Activated CD8-positive, alpha-beta memory T cell treated with anti-CD3 and anti-CD28 coated beads, Interleukin-2, amount 10 ng/mL, durations not matched to agents 7 days and 5 days (primary cell): ENCODE results near the gene TPPP. TPM values are rescaled to one million over a fixed set of nuclear protein-coding genes. Genes with fewer than 3 reads are reported as not detected.
"Not testable (repeated sequence)": the region's sequence is repeated elsewhere in the genome, so short reads cannot be mapped to it uniquely, and the experiment has no call there.

Experiments used
- ATAC-seq: fragments of 150-1000 bp; cut with Tn5 transposase; one replicate; pipeline ENCODE4 v1.10.0; 2021; ENCODE audit warnings: moderate library complexity
- CTCF ChIA-PET: fragments of 350-600 bp; sonication (Branson Sonifier 250); formaldehyde crosslinking; loops from one replicate; lab custom pipeline; 2021; ENCODE audit warnings: antibody characterized with exemption; lab: Charles Lee
- DNase-seq: peaks from one replicate; pipeline ENCODE4 v3.0.0-alpha.2; 2020
- H3K27ac Mint-ChIP-seq: one replicate; pipeline ENCODE4 v1.8.0; 2021; ENCODE audit warnings: mild to moderate bottlenecking, mixed read lengths
- H3K27me3 Mint-ChIP-seq: one replicate; pipeline ENCODE4 v1.8.0; 2021; ENCODE audit warnings: mixed read lengths
- H3K36me3 Mint-ChIP-seq: one replicate; pipeline ENCODE4 v1.8.0; 2021; ENCODE audit warnings: mild to moderate bottlenecking, mixed read lengths
- H3K4me1 Mint-ChIP-seq: one replicate; pipeline ENCODE4 v1.8.0; 2021; ENCODE audit warnings: mixed read lengths
- H3K4me3 Mint-ChIP-seq: one replicate; pipeline ENCODE4 v1.8.0; 2021; ENCODE audit warnings: mild to moderate bottlenecking, moderate library complexity, mixed read lengths
- H3K9me3 Mint-ChIP-seq: one replicate; pipeline ENCODE4 v1.8.0; 2022; ENCODE audit warnings: low read depth, mixed read lengths
- total RNA-seq, 2 experiments: library from RNA; stranded (reverse); gene quantifications; one replicate each; pipeline ENCODE4 v1.2.3, GENCODE V29; 2021

The TPPP gene
- total RNA-seq, 2 experiments from 2014 or later: 0.16 to 0.20 TPM

DNA sequence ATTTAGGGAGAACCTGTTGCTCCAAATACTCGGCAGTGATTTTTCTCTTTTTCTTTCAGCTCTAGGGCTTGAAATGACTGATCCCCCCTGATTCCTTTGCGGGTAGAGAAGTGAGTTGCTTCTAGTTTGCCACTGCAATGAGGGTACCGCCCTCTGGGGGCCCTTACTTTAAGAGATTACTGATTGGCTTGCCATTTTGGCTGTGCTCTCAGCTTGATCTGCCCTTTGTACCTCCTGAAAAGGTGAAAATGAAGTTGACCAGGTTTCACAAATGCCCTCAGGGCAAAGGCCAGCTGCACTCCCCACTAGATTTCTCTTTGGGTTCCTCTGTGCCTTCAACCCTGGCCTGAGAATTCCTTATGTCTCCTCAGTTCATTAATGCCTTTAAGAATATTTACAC is 20.5 kb upstream of the TPPP start:
- DNase-seq, H3K27me3 Mint-ChIP-seq, H3K27ac Mint-ChIP-seq, CTCF ChIA-PET, ATAC-seq, H3K4me1 Mint-ChIP-seq, H3K36me3 Mint-ChIP-seq, H3K9me3 Mint-ChIP-seq, H3K4me3 Mint-ChIP-seq: not testable (repeated sequence)

DNA sequence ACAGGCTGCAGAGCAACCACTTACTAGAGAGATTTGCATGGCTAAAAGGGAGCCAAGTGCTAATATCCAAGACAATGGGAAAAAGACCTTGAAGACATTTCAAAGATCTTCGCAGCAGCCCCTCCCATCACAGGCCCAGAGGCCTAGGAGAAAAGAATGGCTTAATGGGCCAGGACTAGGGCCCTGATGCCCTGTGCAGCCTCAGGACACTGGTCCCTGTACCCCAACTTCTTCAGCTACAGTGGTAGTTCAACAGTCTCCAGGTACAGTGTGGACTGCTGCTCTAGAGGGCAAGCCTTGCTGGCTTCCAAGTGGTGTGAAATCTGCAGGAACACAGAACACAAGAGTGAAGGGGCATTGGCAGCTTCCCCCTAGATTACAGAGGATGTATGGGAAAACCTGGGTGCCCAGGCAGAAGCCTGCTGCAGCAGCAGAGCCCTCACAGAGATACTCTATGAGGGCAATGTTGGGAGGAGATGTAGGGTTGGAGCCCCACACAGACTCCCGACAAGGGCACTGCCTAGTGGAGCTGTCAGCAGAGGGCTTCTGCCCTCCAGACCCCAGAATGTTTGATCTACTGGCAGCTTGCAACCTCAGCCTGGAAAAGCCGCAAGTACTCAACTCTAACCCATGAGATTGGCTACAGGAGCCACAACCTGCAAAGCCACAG is 15.8 kb upstream of the TPPP start:
- ATAC-seq, DNase-seq, H3K36me3 Mint-ChIP-seq, H3K4me1 Mint-ChIP-seq, H3K27ac Mint-ChIP-seq, H3K27me3 Mint-ChIP-seq, H3K9me3 Mint-ChIP-seq, H3K4me3 Mint-ChIP-seq, CTCF ChIA-PET: not testable (repeated sequence)

DNA sequence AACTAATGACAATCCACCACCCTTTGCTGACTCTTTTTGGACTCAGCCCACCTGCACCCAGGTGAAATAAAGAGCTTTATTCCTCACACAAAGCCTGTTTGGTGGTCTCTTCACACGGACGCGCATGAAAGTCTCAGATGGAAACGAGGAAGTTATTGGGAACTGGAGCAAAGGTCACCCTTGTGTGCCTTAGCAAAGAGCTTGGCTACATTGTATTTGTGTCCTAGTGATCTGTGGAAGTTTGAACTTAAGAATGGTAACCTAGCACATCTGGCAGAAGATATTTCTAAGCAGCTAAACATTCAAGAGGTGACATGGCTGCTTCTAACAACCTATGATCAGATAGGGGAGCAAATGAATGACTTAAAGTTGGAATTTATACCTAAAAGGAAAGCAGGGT is 15.2 kb upstream of the TPPP start:
- DNase-seq, CTCF ChIA-PET, H3K36me3 Mint-ChIP-seq, H3K27me3 Mint-ChIP-seq, H3K9me3 Mint-ChIP-seq, H3K4me3 Mint-ChIP-seq, H3K27ac Mint-ChIP-seq, ATAC-seq, H3K4me1 Mint-ChIP-seq: not testable (repeated sequence)

DNA sequence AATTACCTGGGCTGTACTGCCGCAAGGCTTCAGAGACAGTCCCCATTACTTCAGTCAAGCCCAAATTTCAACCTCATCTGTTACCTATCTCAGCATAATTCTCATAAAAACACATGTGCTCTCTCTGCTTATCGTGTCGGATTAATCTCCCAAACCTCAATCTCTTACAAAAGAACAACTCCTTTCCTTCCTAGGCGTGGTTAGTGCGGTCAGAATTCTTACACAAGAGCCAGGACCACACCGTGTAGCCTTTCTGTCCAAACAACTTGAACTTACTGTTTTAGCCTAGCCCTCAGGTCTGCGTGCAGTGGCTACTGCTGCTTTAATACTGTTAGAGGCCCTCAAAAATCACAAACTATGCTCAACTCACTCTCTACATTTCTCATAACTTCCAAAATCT is 13.0 kb upstream of the TPPP start:
- H3K4me3 Mint-ChIP-seq, H3K27ac Mint-ChIP-seq, H3K9me3 Mint-ChIP-seq, ATAC-seq, H3K4me1 Mint-ChIP-seq, CTCF ChIA-PET, DNase-seq, H3K36me3 Mint-ChIP-seq: not testable (repeated sequence)
- peaks cover 12% of the 10 kb centered on the region for H3K27me3 Mint-ChIP-seq

DNA sequence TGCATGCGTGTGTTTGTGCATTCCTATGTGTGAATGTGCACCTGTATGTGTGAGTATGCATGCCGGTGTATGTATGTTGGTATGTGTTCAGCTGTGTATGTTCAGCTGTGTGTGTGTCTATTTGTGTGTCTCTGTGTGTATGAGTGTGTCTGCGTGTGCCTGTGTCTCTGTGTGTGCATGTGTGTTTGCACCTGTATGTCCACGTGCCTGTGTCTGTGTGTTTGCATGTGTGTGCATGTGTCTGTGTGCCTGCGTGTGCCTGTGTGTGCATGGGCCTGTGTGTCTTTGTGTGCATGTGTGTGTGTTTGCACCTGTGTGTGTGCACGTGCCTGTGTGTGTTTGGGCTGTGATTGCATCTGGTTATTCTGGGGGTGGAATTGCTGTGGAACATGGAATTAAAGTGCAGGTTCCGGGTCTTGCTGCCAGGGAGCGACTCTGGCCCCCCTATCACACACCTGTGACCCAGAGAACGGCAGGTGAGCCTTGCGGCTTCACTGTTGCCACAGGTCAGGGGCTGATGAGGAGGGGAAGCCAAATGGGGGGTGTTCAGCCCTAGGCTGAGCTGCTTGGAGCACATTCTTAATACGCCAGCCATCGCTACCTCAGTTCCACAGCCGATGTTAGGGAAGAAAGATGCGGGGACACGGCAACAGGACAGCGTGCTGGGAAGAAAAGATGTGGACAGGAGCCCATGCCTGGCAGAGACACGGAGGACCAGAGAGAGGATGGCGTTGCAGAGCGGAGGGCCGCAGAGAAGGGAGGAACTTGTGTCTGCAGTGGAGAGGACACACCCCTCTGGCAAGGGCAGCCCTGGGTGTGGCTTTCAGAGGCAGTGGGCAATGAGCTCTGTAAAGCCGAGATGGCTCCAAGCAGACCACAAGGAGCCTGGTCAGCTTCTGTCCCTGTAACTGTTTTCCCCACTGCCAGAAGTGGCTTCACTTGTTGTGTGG is 3.9 kb upstream of the TPPP start:
- H3K36me3 Mint-ChIP-seq, CTCF ChIA-PET, H3K4me1 Mint-ChIP-seq, DNase-seq, H3K9me3 Mint-ChIP-seq, H3K4me3 Mint-ChIP-seq, H3K27ac Mint-ChIP-seq, ATAC-seq: not testable (repeated sequence)
- H3K27me3 Mint-ChIP-seq: peaks cover 22% of the 10 kb centered on the region

DNA sequence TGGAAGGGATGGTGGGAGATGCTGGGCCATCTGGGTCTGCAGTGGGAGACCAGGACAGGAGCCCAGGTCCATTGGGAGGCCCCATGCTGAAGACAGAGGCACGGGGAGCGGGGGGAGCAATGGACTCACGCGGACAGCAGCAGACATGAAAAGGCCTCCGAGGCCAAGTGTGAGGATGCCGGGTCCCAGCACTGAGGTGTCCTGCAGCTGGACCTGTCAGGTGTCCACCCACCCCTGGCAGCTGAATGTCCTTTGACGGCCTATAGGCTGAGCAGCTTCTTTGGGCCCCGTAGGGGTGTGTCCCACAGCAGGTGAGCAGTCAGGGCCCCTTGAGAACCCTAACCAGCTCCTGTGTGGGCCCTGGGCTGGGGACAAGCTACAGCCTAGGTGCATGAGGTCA is 3.0 kb upstream of the TPPP start:
- H3K4me3 Mint-ChIP-seq, DNase-seq, H3K36me3 Mint-ChIP-seq, H3K4me1 Mint-ChIP-seq, ATAC-seq, CTCF ChIA-PET, H3K9me3 Mint-ChIP-seq, H3K27ac Mint-ChIP-seq: not testable (repeated sequence)
- peaks cover 19% of the 10 kb centered on the region for H3K27me3 Mint-ChIP-seq

DNA sequence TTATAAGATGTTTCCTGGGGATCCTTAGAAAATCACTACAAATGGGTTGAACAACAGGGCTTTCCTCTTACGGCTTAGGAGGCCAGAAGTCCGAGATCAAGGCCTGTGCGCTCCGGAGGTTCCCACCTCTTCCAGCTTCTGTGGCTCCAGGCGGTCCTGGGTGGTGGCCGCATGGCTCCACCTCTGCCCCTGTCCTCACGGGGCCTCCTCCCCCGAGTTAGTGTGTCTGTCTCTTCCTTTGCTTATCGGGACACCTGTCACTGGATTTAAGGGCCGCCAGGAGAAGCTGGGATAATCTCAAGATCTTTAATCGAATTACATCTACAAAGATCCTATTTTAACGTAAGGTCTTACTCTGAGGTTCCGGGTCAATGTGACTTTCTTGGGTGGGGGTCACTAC is 2.3 kb upstream of the TPPP start:
- ATAC-seq, H3K27ac Mint-ChIP-seq, H3K36me3 Mint-ChIP-seq, CTCF ChIA-PET, H3K4me1 Mint-ChIP-seq, DNase-seq, H3K4me3 Mint-ChIP-seq, H3K9me3 Mint-ChIP-seq: not testable (repeated sequence)
- H3K27me3 Mint-ChIP-seq: peaks cover 17% of the 10 kb centered on the region

DNA sequence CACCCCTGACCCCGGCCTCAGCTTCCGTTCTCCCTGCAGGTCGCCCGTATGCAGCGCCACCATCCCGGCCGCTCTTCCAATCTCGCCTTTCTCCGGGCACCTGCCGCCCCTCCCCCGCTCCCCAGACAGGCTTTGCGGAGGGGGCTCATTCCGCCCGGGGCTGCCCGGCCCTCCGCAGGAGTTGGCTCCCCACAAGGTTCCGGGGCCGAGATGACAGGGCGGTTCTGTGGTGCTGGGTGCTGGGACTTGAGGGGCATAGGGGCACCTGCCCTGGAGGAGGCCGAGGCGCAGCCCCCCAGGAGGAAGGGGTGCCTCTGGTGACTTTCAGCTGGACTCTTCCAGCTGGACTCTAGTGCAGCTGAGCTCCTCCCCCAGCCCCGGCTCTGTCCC is 885 bp upstream of the TPPP start:
- H3K4me3 Mint-ChIP-seq, H3K9me3 Mint-ChIP-seq, ATAC-seq, H3K36me3 Mint-ChIP-seq, CTCF ChIA-PET, H3K4me1 Mint-ChIP-seq, H3K27me3 Mint-ChIP-seq, H3K27ac Mint-ChIP-seq, DNase-seq: not testable (repeated sequence)

DNA sequence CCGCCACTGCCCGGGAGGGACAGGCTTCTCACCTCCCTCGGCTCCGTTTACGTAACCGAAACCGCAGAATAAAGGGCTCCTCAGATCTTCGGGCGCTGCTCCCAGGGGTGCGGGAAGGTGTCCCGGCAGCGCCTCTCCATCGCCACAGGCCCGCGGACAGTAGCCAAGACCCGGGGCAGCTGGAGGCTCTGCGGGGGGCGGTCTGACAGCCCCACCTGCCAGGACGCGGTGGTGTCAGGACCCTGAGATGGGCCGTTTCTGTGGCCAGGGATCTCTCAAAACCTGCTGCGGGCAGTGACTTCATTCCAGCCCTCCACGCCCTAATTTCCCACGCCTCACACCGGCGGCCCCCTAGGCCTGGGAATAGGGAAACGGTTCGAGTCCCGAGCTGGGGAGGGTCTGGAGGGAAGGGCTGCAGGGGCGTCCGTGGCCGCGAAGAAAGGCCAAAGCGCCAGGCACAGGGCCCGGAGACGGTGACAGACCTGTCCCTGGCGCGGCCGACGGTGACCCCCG is 567 bp downstream of the TPPP start:
- H3K27me3 Mint-ChIP-seq, H3K4me3 Mint-ChIP-seq, DNase-seq, H3K36me3 Mint-ChIP-seq, H3K9me3 Mint-ChIP-seq, H3K4me1 Mint-ChIP-seq, CTCF ChIA-PET, H3K27ac Mint-ChIP-seq: not testable (repeated sequence)
- peak; percentile 10 for ATAC-seq

DNA sequence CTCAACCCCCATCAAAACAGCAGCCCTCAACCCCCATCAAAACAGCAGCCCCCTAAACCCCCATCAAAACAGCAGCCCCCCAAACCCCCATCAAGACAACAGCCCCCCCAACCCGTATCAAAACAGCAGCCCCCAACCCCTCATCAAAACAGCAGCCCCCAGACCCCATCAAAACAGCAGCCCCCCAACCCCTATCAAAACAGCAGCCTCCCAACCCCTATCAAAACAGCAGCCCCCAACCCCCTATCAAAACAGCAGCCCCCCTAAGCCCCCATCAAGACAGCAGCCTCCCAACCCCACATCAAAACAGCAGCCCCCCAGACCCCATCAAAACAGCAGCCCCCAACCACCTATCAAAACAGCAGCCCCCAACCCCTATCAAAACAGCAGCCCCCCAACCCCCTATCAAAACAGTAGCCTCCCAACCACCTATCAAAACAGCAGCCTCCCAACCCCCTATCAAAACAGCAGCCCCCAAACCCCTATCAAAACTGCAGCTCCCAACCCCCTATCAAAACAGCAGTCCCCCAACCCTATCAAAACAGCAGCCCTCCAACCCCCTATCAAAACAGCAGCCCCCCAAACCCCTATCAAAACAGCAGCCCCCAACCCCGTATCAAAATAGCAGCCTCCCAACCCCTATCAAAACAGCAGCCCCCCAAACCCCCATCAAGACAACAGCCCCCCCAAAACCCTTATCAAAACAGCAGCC is 1.2 kb downstream of the TPPP start:
- Mint-ChIP-seq H3K27ac (no peak overlapping the region), H3K4me1 (no peaks in the 10 kb centered on the region), H3K9me3 (no peaks in the 10 kb centered on the region), H3K4me3 (no peak overlapping the region), H3K27me3 (no peaks in the 10 kb centered on the region), H3K36me3 (no peaks in the 10 kb centered on the region)
- DNase-seq: no peak
- CTCF ChIA-PET: no interaction called here
- ATAC-seq: no peak

DNA sequence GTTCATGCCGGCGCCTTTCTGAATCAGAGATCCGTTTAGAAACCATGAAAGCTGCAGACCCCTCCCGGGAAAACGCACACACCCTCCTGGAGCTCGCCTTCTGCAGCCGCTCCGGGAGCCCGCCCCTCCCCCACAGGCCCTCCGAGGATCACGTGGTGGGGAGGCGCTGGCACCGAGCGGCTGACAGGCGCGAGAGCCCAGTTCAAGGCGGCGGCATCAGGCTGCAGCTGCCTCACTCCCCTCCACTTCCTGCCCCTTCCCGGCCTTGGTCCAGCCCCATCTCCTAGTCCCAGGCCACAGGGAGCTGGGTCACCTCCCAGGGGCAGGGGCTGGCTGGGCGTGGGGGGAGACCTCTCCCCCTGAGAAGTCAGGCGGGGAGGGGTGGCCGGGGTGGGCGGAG is 2.1 kb downstream of the TPPP start:
- H3K9me3 Mint-ChIP-seq, ATAC-seq, H3K27me3 Mint-ChIP-seq, CTCF ChIA-PET, H3K4me3 Mint-ChIP-seq, DNase-seq, H3K4me1 Mint-ChIP-seq, H3K27ac Mint-ChIP-seq, H3K36me3 Mint-ChIP-seq: not testable (repeated sequence)

DNA sequence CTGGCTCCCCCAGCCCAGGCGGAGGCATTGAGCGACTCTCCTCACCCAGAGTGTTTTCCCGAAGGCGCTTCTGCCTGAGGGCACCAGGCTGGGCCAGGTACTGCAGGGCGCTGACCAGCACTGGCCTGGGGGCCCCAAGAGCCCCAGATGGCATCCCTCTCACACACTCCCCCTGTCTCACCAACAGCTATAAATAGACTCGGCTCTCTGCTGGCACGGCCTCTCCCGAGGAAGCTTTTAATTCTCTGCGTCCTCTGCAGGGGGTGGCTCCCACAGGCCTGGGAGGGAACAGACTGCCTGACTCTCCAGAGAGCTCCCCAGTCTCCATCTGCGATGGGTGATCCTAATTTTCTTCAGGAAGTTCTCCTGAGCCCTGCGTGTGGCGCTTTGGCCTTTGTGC is 2.9 kb downstream of the TPPP start:
- CTCF ChIA-PET, H3K27ac Mint-ChIP-seq, H3K4me3 Mint-ChIP-seq, H3K27me3 Mint-ChIP-seq, ATAC-seq, H3K9me3 Mint-ChIP-seq, H3K36me3 Mint-ChIP-seq, DNase-seq, H3K4me1 Mint-ChIP-seq: not testable (repeated sequence)

DNA sequence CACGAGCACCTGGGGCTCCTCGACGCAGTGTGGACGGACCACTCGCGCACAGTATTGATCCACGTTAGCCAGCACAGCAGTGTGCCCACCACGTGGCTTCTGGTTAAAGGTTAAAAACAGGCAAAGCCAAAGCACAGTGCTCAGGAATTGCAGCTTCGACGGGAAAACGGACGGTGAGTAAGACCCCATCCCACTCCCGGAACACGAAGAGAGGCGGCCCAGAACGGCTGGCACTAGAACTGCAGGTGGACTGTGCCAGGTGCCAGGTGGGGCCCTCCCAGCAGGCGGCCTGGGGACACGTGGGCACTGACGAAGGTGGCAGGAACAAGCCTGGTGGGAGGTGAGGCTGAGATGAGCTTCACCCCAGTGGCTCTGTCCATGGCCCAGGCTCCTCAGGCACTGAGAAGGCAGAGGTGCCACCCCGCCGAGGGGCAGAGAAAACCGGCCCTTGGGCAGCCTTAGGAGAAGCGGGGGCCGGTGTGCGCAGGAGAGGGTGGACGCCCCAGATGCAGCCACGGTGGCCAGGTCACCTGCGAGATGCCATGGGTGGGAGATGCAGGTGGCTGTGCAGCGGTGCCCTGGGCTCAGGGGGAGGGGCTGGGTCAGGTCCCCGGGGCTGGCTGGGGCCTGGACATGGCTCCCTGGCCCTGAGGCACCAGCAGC is 4.7 kb downstream of the TPPP start:
- H3K4me3 Mint-ChIP-seq, H3K9me3 Mint-ChIP-seq, H3K27me3 Mint-ChIP-seq, H3K4me1 Mint-ChIP-seq, CTCF ChIA-PET, H3K36me3 Mint-ChIP-seq, ATAC-seq, H3K27ac Mint-ChIP-seq: not testable (repeated sequence)
- DNase-seq: peak; percentile 26
